ENCODE results near the gene VSIG10L2. TPM values are rescaled to one million over a fixed set of nuclear protein-coding genes. Genes with fewer than 3 reads are reported as not detected.

VSIG10L2 gene
- polyA plus RNA-seq, 2 of the 4 experiments (the other 2 are of a cell fraction) = not detected

DNA sequence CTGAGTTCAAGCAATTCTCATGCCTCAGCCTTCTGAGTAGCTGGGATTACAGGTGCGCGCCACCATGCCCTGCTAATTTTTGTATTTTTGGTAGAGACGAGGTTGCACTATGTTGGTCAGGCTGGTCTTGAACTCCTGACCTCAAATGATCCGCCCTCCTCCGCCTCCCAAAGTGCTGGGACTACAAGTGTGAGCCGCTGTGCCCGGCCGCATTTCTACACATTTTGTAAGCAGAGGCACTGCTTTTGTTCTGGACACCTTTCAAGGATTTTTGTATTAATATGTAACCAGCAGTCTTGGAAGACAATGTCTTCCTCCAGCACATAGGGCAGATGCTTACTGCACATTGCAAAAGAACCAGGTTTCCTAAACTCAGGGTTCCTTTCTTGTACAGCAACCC, 11.4 kb upstream of the VSIG10L2 start:
- ATAC-seq (no peak), DNase-seq (ENCODE audit: low read depth in 1 of 2, low spot score in 1 of 2) (no peak), FAIRE-seq (no peak)
- ChIA-PET POLR2A (no interaction called here), CTCF (interaction anchor here (1.0 kb wide), 1 partner anchor 259 kb away, joined by 3 read pairs; no protein-coding TSS in a partner anchor)
- TF ChIP-seq EHMT2 (IDR thresholded peaks at IDR 0.05; ENCODE audit: low read depth) (no peak), CBX2 (IDR thresholded peaks at IDR 0.05; ENCODE audit: borderline replicate concordance, low read depth) (no peak), HEYL (CRISPR knock-in tag; IDR thresholded peaks at IDR 0.05) (no peak), HOXB13 (CRISPR knock-in tag; IDR thresholded peaks at IDR 0.05; ENCODE audit: low read depth) (no peak), ZNF302 (CRISPR knock-in tag; IDR thresholded peaks at IDR 0.05) (no peak), CHD2 (IDR thresholded peaks at IDR 0.05; ENCODE audit: low read length, partially characterized antibody) (no peak), POLR2A (IDR thresholded peaks at IDR 0.05; ENCODE audit: low read length) (no peak), EP300 (IDR thresholded peaks at IDR 0.05) (no peak), SREBF2 (IDR thresholded peaks at IDR 0.05) (no peak), NR3C1 (IDR thresholded peaks at IDR 0.05) (no peak), HOXA7 (CRISPR knock-in tag; IDR thresholded peaks at IDR 0.05) (no peak), GATA3 (IDR thresholded peaks at IDR 0.05; ENCODE audit: borderline replicate concordance) (no peak), HDAC2 (IDR thresholded peaks at IDR 0.05) (no peak), RARB (CRISPR knock-in tag; IDR thresholded peaks at IDR 0.05) (no peak)
- TF ChIP-seq, protein P1, sequence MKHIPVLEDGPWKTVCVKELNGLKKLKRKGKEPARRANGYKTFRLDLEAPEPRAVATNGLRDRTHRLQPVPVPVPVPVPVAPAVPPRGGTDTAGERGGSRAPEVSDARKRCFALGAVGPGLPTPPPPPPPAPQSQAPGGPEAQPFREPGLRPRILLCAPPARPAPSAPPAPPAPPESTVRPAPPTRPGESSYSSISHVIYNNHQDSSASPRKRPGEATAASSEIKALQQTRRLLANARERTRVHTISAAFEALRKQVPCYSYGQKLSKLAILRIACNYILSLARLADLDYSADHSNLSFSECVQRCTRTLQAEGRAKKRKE (CRISPR knock-in tag; IDR thresholded peaks at IDR 0.05; ENCODE audit: low read depth) = no peak
- TF ChIP-seq, protein P2, sequence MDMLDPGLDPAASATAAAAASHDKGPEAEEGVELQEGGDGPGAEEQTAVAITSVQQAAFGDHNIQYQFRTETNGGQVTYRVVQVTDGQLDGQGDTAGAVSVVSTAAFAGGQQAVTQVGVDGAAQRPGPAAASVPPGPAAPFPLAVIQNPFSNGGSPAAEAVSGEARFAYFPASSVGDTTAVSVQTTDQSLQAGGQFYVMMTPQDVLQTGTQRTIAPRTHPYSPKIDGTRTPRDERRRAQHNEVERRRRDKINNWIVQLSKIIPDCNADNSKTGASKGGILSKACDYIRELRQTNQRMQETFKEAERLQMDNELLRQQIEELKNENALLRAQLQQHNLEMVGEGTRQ (IDR thresholded peaks at IDR 0.05) = no peak
- 84% methylated on average over 8 of the region's 8 CpGs for WGBS (ENCODE audit: missing lambda C conversion rate)
- Histone ChIP-seq H3K27ac (no peak overlapping the region), H3K4me1 (no peaks in the 10 kb centered on the region), H3K4me2 (no peak overlapping the region), H3K9me3 (no peaks in the 10 kb centered on the region), H3K4me3 (no peak overlapping the region)

DNA sequence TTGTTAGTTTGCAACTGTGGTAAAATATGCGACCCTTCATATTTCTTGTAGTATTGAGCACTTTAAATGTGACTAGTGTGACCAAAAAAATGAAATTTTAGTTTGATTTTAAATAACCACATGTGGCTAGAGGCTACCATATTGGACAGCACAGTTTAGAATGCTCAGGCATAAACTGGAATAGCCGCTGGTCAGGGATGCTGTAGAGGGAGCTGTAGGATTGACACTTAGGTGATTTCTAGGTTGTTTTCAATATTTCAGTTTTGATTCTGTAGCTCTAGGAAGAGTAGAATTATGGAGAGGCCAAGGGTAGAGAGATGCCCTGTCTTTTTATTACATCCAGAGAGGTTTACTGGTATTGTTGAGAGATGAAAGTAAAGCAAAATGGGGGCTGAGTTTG, 10.8 kb upstream of the VSIG10L2 start:
- 64% methylated on average over 2 of the region's 2 CpGs for WGBS (ENCODE audit: missing lambda C conversion rate)
- H3K9me3 ChIP-seq = no peaks in the 10 kb centered on the region
- TF ChIP-seq SMC3 (IDR thresholded peaks at IDR 0.05) (no peak), CBX8 (IDR thresholded peaks at IDR 0.05) (no peak), POLR2AphosphoS2 (conservative IDR thresholded peaks at IDR 0.05; ENCODE audit: low read length) (no peak), ESRRA (IDR thresholded peaks at IDR 0.05; ENCODE audit: borderline replicate concordance, low read length) (no peak), EHMT2 (IDR thresholded peaks at IDR 0.05; ENCODE audit: low read depth) (no peak), FOSB (CRISPR knock-in tag; IDR thresholded peaks at IDR 0.05) (no peak), KDM5A (IDR thresholded peaks at IDR 0.05) (no peak), RCOR1 (IDR thresholded peaks at IDR 0.05; ENCODE audit: low read depth, low read length) (no peak), CHD4 (IDR thresholded peaks at IDR 0.05; ENCODE audit: borderline replicate concordance) (no peak), RNF2 (IDR thresholded peaks at IDR 0.05; ENCODE audit: borderline replicate concordance, low read depth) (no peak), ZSCAN20 (CRISPR knock-in tag; IDR thresholded peaks at IDR 0.05) (no peak), ZFP36 (IDR thresholded peaks at IDR 0.05; ENCODE audit: borderline replicate concordance, partially characterized antibody) (no peak), RARB (CRISPR knock-in tag; IDR thresholded peaks at IDR 0.05) (no peak)
- TF ChIP-seq, protein P3, sequence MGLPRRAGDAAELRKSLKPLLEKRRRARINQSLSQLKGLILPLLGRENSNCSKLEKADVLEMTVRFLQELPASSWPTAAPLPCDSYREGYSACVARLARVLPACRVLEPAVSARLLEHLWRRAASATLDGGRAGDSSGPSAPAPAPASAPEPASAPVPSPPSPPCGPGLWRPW (IDR thresholded peaks at IDR 0.05) = no peak
- no peak overlapping the region for H3K4me2 ChIP-seq
- no peak for DNase-seq (ENCODE audit: low read depth in 1 of 2, low spot score in 1 of 2)
- H3K4me1 ChIP-seq = no peaks in the 10 kb centered on the region
- ChIA-PET CTCF (interaction anchor here (1.0 kb wide), 1 partner anchor 259 kb away, joined by 3 read pairs; no protein-coding TSS in a partner anchor), POLR2A (no interaction called here)
- no peak for ATAC-seq
- no peak overlapping the region for H3K27ac ChIP-seq
- FAIRE-seq = no peak
- no peak overlapping the region for H3K4me3 ChIP-seq
